Activated naive CD4-positive, alpha-beta T cell treated with anti-CD3 and anti-CD28 coated beads for 36 hours (primary cell): ENCODE results near the gene HOMER1. TPM values are rescaled to one million over a fixed set of nuclear protein-coding genes. Genes with fewer than 3 reads are reported as not detected.

ENCODE experiments used
- CTCF ChIA-PET: fragments of 350-600 bp; sonication (Branson Sonifier 250); formaldehyde crosslinking; loops from one replicate; lab custom pipeline; 2021; ENCODE audit warnings: antibody characterized with exemption; lab: Charles Lee
- DNase-seq: peaks from one replicate; pipeline ENCODE4 v3.0.0-alpha.2; 2020
- H3K27ac Mint-ChIP-seq: one replicate; pipeline ENCODE4 v1.8.0; 2021; ENCODE audit warnings: mild to moderate bottlenecking, mixed read lengths
- H3K27me3 Mint-ChIP-seq: one replicate; pipeline ENCODE4 v1.8.0; 2021; ENCODE audit warnings: low read depth, mixed read lengths
- H3K36me3 Mint-ChIP-seq: one replicate; pipeline ENCODE4 v1.8.0; 2021; ENCODE audit warnings: low read depth, mixed read lengths
- H3K4me1 Mint-ChIP-seq: one replicate; pipeline ENCODE4 v1.8.0; 2021; ENCODE audit warnings: low read depth, mixed read lengths
- H3K4me3 Mint-ChIP-seq: one replicate; pipeline ENCODE4 v1.8.0; 2021; ENCODE audit warnings: mild to moderate bottlenecking, moderate library complexity, mixed read lengths
- H3K9me3 Mint-ChIP-seq: one replicate; pipeline ENCODE4 v1.8.0; 2021; ENCODE audit warnings: mixed read lengths
- intact Hi-C: fragments of 100-400 bp; cut with micrococcal nuclease; formaldehyde crosslinking; loops from one replicate; pipeline ENCODE4 v1.15.1; 2023
- total RNA-seq, 2 experiments: library from RNA; stranded (reverse); gene quantifications; one replicate each; pipeline ENCODE4 v1.2.3, GENCODE V29; 2021

HOMER1 gene
- total RNA-seq, 2 experiments from 2014 or later: 3.9 to 5.3 TPM

DNA sequence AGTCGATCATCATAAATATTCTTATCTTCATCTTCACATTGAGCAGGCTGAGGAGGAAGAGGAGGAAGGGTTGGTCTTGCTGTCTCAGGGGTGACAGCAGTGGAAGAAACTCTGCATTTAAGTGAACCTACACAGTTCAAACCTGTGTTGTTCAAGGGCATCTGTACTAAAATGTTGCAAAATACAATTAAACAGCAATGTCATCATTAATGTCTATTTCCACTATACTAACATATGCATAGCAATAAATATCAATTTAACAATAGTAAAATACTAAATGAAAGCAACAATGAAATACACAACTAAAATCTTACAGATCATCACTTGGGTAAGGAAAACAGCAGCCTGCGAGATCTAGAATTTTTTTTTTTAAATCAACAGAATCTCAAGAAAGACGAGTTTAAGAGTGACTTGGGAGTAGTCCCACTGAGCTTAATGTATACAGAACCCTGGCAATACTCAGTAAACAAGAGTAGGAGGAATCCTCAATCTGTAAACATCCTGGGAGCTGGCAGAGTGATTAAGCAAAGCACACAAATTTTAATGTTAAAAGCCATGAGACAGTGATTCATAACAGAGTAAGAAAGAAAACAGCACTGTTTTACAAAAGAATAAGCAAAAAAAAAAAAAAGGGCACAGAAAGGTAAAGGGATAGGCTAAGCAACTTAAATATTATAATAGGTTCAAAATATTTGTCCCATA is 10.0 kb downstream of the HOMER1 start:
- intact Hi-C loops: no loop called here
- Mint-ChIP-seq H3K9me3 (no peaks in the 10 kb centered on the region), H3K4me1 (peaks cover 9% of the 10 kb centered on the region), H3K4me3 (no peak overlapping the region), H3K27me3 (peaks cover 6% of the 10 kb centered on the region), H3K36me3 (peaks cover 2% of the 10 kb centered on the region), H3K27ac (no peak overlapping the region)
- no peak for DNase-seq
- CTCF ChIA-PET: no interaction called here

DNA sequence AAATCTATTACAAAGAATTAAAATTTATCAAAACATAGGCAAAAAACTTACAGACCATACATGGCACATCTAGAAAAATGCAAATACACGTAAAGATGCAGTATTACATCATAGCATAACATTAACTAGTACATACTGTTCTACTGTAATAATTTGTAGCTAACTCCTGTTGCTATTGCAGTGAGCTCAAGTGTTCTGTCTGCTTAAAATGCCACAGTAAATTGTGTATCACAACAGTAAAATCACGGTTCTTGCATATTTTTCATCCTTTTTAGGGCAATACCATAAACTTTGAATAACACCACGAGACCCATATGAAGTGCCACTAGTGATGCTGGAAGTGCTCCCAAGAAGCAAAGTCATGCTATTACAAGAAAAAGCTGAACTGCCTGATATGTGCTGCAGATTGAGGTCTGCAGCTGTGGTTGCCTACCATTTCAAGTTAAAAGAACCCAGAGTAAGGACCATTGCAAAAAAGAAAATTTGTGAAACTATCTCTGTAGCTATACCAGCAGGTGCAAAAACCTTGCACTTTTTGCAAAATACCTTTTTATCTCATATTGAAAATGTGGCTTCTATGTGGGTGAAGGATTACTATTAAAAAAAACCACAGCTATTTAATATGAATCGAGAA is 14.2 kb downstream of the HOMER1 start:
- H3K4me1 Mint-ChIP-seq: peaks cover 5% of the 10 kb centered on the region
- peaks cover 2% of the 10 kb centered on the region for H3K36me3 Mint-ChIP-seq
- DNase-seq: no peak
- no peaks in the 10 kb centered on the region for H3K9me3 Mint-ChIP-seq
- intact Hi-C loops: no loop called here
- H3K4me3 Mint-ChIP-seq: no peak overlapping the region
- no peaks in the 10 kb centered on the region for H3K27me3 Mint-ChIP-seq
- CTCF ChIA-PET: no interaction called here
- no peak overlapping the region for H3K27ac Mint-ChIP-seq

DNA sequence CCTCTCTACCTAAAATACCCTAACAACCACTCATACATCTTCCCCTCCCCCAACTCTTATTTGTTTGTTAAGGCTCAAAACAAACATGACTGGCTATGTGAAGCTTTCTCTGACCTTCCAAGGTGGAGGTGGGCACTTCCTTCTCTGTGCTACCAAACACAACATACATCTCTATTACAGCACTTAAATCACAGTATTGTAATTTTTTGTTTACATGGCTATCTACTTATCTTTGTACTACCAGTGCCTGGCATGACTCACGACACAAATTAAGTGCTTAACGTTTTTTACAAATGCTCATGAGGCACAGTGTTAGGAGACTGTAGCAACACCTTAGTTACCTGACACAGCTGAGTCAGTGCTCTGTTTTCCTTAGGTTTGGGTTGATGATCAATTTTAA is 18.6 kb downstream of the HOMER1 start:
- Mint-ChIP-seq H3K27ac (no peak overlapping the region), H3K4me1 (peaks cover 5% of the 10 kb centered on the region), H3K9me3 (no peaks in the 10 kb centered on the region), H3K4me3 (no peak overlapping the region), H3K27me3 (peaks cover 4% of the 10 kb centered on the region), H3K36me3 (no peaks in the 10 kb centered on the region)
- CTCF ChIA-PET: no interaction called here
- no peak for DNase-seq
- intact Hi-C loops: no loop called here

DNA sequence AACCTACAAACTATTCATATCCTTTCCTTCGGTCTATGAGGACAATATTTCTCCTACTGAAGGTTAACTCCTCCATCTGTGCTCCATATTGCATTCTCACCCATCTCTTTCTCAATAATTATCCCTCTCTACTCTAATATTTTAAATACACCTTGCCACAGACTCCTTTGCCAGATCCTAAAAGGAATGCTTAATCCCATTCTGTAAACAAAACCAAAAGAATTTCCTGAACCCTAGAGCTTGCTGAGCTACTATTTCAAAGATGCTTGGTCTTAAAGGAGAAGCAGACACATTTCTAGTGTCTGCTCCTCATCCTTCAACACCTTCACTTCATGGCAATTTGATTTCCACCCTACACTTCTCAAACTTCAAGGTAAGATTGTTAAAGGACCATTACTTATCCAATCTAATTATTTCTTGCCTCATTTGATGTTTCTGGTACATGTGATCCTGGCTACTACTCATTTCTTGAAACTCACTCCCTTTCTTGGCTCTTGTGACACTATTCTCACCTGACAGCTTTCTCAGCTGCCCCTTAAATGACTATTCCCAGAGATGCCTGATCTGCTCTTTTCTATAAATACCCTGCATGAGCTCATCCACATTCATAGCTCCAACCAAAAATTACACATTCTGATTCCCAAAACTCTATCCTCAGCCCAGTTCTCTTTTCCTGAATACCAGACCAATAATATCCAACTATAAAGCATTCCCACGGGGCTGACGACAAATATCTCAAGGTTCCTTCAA is 20.2 kb downstream of the HOMER1 start:
- intact Hi-C loops: no loop called here
- Mint-ChIP-seq H3K27ac (no peak overlapping the region), H3K4me3 (no peak overlapping the region), H3K4me1 (no peaks in the 10 kb centered on the region), H3K9me3 (no peaks in the 10 kb centered on the region), H3K27me3 (peaks cover 4% of the 10 kb centered on the region), H3K36me3 (no peaks in the 10 kb centered on the region)
- CTCF ChIA-PET: no interaction called here
- no peak for DNase-seq

DNA sequence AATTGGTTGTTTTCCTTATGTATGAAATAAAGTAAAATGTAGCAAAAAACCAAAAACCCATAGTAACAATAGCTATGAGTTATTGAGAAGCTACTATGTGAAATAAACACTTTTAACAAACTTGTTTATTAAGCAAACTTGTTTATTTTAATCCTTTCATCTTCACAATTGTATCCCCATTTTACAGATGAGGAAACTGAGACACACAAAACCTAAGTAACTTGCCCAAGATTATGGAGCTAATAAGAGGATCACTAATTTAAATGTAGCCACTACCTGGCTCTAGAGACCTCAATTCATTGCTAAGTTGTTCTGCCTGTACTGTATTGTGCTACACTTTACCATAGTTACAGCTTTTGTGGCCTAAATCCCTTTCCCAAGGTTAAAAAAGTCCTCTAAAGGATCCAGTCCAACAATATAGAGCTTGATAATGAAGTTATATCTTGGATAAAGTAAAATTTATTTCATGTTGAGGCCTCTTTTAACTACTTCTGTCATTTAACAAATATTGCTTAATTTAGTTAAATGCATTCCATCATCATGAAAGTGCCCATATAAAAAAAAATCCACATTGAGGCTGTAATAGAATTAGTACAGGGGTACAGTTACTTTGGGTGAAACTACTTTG is 22.1 kb downstream of the HOMER1 start:
- CTCF ChIA-PET: interaction anchor here (0.6 kb wide), 1 partner anchor 662 kb away, joined by 3 read pairs; no protein-coding TSS in a partner anchor
- no peak for DNase-seq
- intact Hi-C loops: no loop called here
- Mint-ChIP-seq H3K27ac (no peak overlapping the region), H3K27me3 (peaks cover 4% of the 10 kb centered on the region), H3K4me1 (no peaks in the 10 kb centered on the region), H3K9me3 (no peaks in the 10 kb centered on the region), H3K36me3 (no peaks in the 10 kb centered on the region), H3K4me3 (no peak overlapping the region)

DNA sequence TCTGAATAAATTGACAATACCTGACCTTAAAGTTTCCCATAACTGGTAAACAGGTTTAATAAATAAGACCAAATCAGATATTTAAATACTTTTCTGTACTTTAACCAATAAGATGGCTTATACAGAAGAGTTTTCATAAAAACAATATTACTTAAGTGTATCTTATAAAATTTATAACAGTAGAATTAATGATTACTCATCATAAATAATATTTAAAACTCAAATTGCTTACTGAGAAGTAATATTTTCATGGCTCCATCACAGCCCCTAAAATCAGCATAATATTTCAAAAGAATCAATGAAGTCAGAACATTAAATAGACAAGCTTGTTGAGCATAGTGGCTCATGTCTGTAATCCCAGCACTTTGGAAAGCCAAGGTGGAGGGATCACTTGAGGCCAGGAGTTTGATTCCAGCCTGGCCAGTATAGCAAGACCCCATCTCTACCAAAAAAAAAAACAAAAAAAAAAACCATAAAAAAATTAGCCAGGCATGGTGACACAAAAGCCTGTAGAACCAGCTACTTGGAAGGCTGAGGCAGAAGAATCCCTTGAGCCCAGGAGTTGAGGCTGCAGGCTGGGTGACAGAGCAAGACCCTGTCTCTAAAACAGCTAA is 23.5 kb downstream of the HOMER1 start:
- Mint-ChIP-seq H3K9me3 (no peaks in the 10 kb centered on the region), H3K4me1 (no peaks in the 10 kb centered on the region), H3K36me3 (no peaks in the 10 kb centered on the region), H3K27me3 (peaks cover 4% of the 10 kb centered on the region), H3K4me3 (no peak overlapping the region), H3K27ac (no peak overlapping the region)
- intact Hi-C loops: no loop called here
- CTCF ChIA-PET: interaction anchor here (0.6 to 1.2 kb wide), 2 partner anchors 11 to 541 kb away, joined by 3 to 4 read pairs; no protein-coding TSS in a partner anchor
- DNase-seq: no peak

DNA sequence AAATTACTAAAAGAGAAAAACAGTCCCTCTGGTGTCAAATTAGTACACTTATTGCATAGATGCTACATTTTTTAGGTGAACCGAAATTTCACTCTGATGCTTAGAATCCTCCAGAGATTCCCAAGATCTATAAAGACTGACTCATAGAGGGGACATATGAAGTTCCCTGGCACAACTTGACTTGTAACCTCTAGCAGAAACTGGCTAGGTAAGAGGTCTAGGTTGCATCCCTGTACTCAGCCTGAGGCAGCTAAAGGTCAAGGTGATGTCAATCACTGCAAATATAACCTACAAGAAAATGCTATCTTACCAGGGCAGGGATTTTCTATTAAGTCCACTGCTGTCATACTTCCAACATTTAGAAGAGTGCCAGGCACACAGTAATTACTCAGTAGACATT is 24.2 kb downstream of the HOMER1 start:
- Mint-ChIP-seq H3K4me3 (no peak overlapping the region), H3K27ac (no peak overlapping the region)
- no peak for DNase-seq

DNA sequence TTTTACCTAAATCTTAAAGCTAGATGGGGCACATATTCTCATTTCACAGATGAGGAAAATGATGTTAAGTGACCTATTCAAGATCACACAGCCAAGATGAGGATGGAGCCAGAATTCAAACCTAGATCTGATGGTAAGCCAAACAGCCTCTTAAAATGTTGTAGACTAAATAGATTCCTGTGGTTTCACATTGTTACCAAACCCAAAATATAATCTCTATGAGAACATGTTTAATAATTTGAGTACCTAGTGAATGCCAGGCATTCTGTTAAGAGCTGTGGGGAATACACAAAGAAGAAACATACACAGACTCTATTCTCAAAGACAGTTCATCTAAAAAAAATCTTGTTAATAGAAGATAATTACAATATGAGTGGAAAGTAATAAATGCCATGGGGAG is 25.2 kb downstream of the HOMER1 start:
- CTCF ChIA-PET: no interaction called here
- Mint-ChIP-seq H3K9me3 (no peaks in the 10 kb centered on the region), H3K36me3 (no peaks in the 10 kb centered on the region), H3K4me1 (no peaks in the 10 kb centered on the region), H3K27me3 (peaks cover under 1% of the 10 kb centered on the region), H3K27ac (no peak overlapping the region), H3K4me3 (no peak overlapping the region)
- DNase-seq: no peak
- intact Hi-C loops: no loop called here

More for the DNA sequence above, 24.2 kb downstream of the HOMER1 start:
- Mint-ChIP-seq H3K36me3 (no peaks in the 10 kb centered on the region), H3K4me1 (no peaks in the 10 kb centered on the region), H3K27me3 (peaks cover 4% of the 10 kb centered on the region), H3K9me3 (no peaks in the 10 kb centered on the region)
- CTCF ChIA-PET: interaction anchor here (1.2 kb wide), 1 partner anchor 11 kb away, joined by 4 read pairs; no protein-coding TSS in a partner anchor
- intact Hi-C loops: no loop called here

DNA sequence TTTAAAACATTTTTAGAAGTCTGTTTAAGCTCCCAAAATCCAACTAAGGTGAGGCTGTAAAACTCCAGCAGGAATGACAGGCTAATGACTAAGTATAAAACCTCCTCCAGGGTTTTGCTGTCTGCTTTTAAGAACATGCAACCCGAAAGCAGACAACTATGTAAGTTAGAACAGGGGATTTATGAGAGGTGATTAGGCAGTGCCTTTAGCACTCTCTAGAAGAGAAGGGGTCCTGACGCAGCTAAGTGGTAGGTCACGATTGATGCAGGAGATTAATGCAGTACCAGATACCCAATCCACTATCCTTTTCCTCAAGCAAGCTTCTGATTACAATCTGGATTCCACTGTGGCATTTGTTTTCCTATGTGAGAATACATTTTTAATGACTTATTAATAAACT is 25.9 kb downstream of the HOMER1 start:
- H3K27me3 Mint-ChIP-seq: no peaks in the 10 kb centered on the region
- H3K36me3 Mint-ChIP-seq: no peaks in the 10 kb centered on the region
- H3K4me3 Mint-ChIP-seq: no peak overlapping the region
- H3K9me3 Mint-ChIP-seq: no peaks in the 10 kb centered on the region
- no peak overlapping the region for H3K27ac Mint-ChIP-seq
- CTCF ChIA-PET: interaction anchor here (1.4 kb wide), 1 partner anchor 21 kb away, joined by 3 read pairs; no protein-coding TSS in a partner anchor
- H3K4me1 Mint-ChIP-seq: no peaks in the 10 kb centered on the region
- DNase-seq: no peak
- intact Hi-C loops: no loop called here

DNA sequence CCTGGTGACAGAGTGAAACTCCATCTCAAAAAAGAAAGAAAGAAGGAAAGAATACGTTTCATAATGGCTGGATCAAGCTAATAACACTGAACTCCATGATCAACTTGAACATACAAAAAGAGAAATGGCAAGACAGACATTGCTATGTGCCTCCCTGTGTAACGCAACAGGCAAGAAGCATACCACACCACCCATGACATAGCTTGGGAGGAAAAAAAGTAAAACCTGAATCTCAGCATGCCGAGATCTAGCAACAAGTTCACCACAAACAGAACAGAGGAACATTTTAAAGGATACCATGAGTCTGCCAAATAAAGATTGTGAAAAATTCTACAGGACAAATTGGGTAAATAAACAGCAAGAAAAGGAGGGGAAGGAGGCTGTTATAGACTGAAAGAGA is 26.7 kb downstream of the HOMER1 start:
- H3K27ac Mint-ChIP-seq: no peak overlapping the region
- CTCF ChIA-PET: interaction anchor here (1.4 to 1.5 kb wide), 2 partner anchors 22 to 466 kb away, joined by 3 read pairs; no protein-coding TSS in a partner anchor
- H3K9me3 Mint-ChIP-seq: no peaks in the 10 kb centered on the region
- H3K4me3 Mint-ChIP-seq: no peak overlapping the region
- H3K36me3 Mint-ChIP-seq: no peaks in the 10 kb centered on the region
- no peak for DNase-seq
- H3K4me1 Mint-ChIP-seq: no peaks in the 10 kb centered on the region
- intact Hi-C loops: no loop called here
- no peaks in the 10 kb centered on the region for H3K27me3 Mint-ChIP-seq

DNA sequence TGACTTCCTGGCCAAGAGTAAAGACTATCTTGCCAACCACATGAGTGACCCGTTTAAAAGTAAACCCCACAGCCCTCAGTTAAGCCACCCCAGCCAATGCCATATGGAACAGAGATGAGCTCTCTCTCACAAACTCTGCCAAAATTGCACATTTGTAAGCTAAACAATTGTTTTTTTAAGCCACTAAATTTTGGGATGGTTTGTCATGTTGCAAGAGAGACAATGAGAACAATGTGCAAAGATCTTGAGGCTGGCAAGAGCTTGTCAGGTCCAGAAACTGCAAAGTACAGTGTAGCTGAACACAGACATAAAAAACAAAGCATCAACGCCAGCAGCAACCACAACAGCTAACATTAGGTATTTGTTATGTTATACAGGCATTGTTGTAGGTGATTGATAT is 27.8 kb downstream of the HOMER1 start:
- CTCF ChIA-PET: interaction anchor here (1.5 kb wide), 1 partner anchor 465 kb away, joined by 3 read pairs; no protein-coding TSS in a partner anchor
- DNase-seq: no peak
- Mint-ChIP-seq H3K9me3 (no peaks in the 10 kb centered on the region), H3K27ac (no peak overlapping the region), H3K4me1 (no peaks in the 10 kb centered on the region), H3K27me3 (no peaks in the 10 kb centered on the region), H3K36me3 (no peaks in the 10 kb centered on the region), H3K4me3 (no peak overlapping the region)
- intact Hi-C loops: no loop called here

DNA sequence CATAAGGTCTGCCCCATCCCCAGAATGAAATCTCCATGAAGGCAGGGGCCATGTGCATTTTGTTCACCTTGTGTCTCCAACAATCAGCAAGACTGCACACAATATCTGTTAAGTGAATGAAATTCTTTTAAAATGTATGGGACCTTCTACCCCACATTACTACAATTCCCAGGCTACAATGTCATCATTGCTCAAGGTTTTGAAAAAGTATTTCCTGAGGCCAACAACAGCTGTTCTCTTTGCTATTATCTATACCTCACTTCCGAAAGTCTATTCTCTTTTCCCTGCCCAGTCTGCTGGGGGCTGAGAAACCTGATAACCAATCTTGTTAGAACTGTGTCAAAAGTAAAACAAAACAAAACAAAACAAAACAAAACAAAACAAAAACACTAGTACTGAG is 29.2 kb downstream of the HOMER1 start:
- DNase-seq: no peak
- no peak overlapping the region for H3K27ac Mint-ChIP-seq
- H3K36me3 Mint-ChIP-seq: no peaks in the 10 kb centered on the region
- no peak overlapping the region for H3K4me3 Mint-ChIP-seq
- H3K27me3 Mint-ChIP-seq: no peaks in the 10 kb centered on the region
- H3K9me3 Mint-ChIP-seq: no peaks in the 10 kb centered on the region
- H3K4me1 Mint-ChIP-seq: no peaks in the 10 kb centered on the region
- intact Hi-C loops: no loop called here
- CTCF ChIA-PET: interaction anchor here (1.0 kb wide), 1 partner anchor 352 kb away, joined by 3 read pairs; no protein-coding TSS in a partner anchor
